ENCODE results near the gene DAD1.

The DAD1 gene

DNA sequence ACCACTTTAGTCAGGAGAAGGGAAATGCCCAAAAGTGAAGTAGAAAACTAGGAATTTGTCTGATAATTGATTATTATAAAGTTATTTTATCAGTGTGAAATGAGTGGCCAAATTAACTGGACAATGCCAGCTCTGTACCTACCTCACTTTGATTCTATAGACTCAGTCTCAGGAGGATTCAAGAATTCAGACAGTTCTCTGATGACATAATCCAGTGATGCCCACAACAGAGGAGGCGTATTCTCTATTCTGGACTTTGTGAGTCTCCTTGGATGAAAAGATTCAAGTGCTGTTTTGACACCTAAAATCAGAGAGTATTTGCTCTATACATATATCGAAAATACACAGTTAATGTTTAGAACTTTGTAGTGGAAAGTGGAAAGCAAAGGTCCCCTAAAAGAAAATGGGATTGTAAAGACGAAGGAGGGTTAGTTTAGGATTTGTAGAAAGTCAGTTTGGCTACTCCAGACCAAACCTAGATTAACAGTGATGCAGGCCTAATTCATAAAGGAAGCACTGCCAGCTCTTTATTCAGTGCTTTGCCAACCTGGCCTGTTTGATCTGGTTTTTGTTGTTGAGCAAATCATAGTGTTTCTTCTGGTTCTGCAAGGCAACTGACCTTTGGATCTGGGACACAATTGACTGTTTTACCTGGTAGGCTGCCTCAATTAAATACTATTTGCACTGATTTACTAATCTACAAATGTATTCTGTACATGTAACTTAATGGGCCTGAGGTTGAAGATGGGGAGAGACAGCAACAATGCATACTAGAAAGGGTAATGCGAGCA, 67.4 kb downstream of the DAD1 start:
- in situ Hi-C loops (cut with HindIII; ENCODE audit: low sequenced_read_pairs) = loop anchor here (10.0 kb wide), 1 partner anchor 237 kb away; no protein-coding TSS in a partner anchor

DNA sequence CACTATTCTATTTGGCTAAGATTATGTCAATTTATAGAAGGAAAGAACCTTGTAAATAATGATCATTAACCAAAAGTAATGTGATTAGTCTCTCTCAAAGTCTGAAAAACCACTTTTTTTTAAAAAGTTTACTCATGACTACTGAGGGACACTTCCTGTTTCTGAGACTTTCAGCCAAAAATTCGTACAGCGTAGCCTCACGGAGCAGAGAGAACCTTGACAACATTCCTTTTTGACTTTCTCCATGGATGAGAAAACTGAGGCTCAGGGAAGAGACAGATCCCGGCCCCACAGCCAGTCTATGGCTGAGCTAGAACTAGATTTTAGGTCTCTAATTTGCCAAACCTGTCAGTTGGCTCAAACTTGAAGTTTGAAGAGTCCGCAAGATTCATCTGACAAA, 68.2 kb downstream of the DAD1 start:
- in situ Hi-C loops (cut with HindIII; ENCODE audit: low sequenced_read_pairs) = loop anchor here (10.0 kb wide), 1 partner anchor 236 kb away; no protein-coding TSS in a partner anchor

DNA sequence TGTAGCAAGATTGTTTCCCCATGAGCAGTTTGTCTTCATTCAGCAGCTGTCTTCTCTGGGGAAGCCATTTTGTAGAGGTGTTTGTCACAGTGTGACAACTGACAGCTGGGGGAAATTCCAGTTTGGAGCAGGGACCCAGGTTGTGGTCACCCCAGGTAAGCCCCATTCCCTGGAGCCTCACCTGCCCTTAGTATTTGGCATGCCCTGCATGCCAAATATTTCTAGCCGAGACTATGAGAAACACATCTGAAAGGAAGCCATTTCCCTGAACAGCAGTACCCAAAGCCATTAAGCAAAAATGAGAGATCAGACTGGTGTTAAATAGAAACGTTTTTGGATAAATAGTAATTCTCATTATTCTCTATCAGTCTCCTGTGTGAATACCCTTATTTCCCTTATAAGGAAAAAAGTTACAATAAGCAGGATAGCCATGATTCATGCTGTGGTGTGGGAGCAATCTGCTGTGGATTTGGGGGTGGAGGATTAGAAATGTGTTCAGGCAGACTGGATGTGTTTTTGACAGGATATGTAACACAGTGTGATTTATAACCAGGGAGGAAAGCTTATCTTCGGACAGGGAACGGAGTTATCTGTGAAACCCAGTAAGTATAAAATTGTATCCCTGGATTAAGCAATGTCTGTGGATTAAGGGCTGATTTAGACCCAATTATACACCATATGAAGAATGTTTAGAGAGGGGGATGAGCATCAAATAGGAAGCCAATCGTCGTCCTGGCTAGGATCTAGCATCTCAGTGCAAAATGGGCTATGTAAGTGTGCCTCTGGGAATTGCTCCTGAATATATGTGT, 68.9 kb downstream of the DAD1 start:
- in situ Hi-C loops (cut with HindIII; ENCODE audit: low sequenced_read_pairs) = loop anchor here (10.0 kb wide), 1 partner anchor 235 kb away; no protein-coding TSS in a partner anchor

DNA sequence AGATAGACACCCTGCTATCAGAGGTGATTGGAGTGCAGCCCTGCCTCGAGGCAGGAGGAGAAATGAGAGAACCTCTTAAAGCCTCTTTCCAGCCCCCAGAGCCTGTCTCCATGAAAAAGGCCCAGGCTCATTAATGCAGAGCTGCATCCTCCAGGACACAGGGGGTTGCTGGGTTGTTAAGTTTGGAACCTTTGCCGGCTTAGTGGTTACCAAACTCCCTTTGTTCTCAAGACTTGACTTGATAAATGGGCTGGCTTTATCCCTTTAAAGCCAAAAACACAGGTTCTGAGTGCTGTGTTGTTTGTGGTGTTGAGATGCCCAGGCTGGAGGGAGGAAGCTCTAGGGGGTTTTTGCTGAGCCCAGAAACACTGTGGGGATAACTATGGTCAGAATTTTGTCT, 71.0 kb downstream of the DAD1 start:
- in situ Hi-C loops (cut with HindIII; ENCODE audit: low sequenced_read_pairs) = no loop called here

DNA sequence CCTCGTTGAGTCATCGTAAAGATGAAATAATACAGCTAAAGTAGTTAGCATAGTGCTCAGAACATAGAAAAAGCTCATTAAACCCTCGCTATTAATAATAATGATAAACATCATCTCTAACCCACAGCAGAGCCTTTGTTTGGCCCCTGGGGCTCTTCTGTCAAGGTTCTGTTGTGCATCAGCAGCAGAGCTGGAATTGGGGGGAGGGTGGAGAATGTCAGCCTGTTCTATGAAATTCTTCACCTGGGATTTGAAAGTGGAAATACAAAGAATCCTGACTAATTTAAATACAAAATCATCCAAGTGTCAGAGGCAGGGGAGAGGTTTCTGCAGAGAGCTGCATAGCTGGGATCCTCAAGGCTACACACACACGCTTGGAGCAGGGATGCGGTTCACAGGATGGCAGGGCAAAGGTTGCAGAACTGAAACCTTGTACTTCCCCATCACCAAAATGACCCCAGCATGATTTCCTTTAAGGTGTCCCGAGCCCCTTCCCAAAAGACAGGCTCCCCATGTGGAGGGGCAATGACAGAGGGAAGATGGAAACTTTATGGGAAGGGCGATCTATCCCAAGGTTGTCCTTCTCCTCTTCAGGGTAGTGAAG, 71.8 kb downstream of the DAD1 start:
- in situ Hi-C loops (cut with HindIII; ENCODE audit: low sequenced_read_pairs) = no loop called here

DNA sequence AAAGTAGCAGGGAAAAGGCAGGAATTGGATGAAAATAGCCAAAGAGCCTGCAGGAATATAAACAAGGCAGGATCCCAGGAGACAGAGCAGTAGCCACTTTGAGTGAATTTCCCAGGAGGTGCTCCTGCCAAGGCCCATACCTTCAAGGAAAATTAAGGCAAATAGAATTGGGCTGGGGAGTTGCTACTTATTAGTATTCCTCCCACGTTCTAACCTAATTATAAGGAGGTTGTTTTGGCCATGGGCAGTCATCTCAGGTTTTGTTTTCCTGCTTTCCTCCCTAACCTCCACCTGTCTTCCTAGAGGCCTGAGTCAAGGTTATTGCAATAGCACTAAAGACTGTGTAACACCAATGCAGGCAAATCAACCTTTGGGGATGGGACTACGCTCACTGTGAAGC, 73.1 kb downstream of the DAD1 start:
- in situ Hi-C loops (cut with HindIII; ENCODE audit: low sequenced_read_pairs) = no loop called here

All from DLD1 (cell line).